Astrocyte of the cerebellum (primary cell): ENCODE measurements around the gene NPHP4.

Experiments
- DNase-seq: peaks from one replicate; pipeline ENCODE4 v3.0.0-alpha.2; 2011; ENCODE audit warnings: low read depth
- H3K4me3 ChIP-seq: 2 replicates; pipeline ENCODE4 v1.5.1; 2011; ENCODE audit warnings: mild to moderate bottlenecking, low read depth, low read length, moderate library complexity
- in situ Hi-C: cut with HindIII; loops from 2 replicates; pipeline ENCODE4 v1.10.0; 2017; ENCODE audit warnings: low sequenced_read_pairs
- TF ChIP-seq, protein P1 (sequence below): IDR thresholded peaks from 2 replicates; pipeline ENCODE4 v1.5.1; 2012; ENCODE audit warnings: low read length, low read depth, moderate library complexity, mild to moderate bottlenecking; ENCODE audit errors: missing control alignments

Gene NPHP4

GRCh38 chr1:5844442-5844841, 147.8 kb downstream of the NPHP4 start:
- in situ Hi-C loops = no loop called here
- no peak for DNase-seq
- TF ChIP-seq, protein P1, sequence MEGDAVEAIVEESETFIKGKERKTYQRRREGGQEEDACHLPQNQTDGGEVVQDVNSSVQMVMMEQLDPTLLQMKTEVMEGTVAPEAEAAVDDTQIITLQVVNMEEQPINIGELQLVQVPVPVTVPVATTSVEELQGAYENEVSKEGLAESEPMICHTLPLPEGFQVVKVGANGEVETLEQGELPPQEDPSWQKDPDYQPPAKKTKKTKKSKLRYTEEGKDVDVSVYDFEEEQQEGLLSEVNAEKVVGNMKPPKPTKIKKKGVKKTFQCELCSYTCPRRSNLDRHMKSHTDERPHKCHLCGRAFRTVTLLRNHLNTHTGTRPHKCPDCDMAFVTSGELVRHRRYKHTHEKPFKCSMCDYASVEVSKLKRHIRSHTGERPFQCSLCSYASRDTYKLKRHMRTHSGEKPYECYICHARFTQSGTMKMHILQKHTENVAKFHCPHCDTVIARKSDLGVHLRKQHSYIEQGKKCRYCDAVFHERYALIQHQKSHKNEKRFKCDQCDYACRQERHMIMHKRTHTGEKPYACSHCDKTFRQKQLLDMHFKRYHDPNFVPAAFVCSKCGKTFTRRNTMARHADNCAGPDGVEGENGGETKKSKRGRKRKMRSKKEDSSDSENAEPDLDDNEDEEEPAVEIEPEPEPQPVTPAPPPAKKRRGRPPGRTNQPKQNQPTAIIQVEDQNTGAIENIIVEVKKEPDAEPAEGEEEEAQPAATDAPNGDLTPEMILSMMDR = no peak
- no peak overlapping the region for H3K4me3 ChIP-seq

- no peak overlapping the region for H3K4me3 ChIP-seq
- TF ChIP-seq, protein P1 = no peak
- in situ Hi-C loops = no loop called here
- DNase-seq = no peak
Observed at GRCh38 chr1:5843521-5844096, 148.6 kb downstream of the NPHP4 start.

- TF ChIP-seq, protein P1 = no peak
- no peak overlapping the region for H3K4me3 ChIP-seq
- in situ Hi-C loops = no loop called here
- no peak for DNase-seq
Observed at GRCh38 chr1:5842679-5843078, 149.5 kb downstream of the NPHP4 start.

DNA sequence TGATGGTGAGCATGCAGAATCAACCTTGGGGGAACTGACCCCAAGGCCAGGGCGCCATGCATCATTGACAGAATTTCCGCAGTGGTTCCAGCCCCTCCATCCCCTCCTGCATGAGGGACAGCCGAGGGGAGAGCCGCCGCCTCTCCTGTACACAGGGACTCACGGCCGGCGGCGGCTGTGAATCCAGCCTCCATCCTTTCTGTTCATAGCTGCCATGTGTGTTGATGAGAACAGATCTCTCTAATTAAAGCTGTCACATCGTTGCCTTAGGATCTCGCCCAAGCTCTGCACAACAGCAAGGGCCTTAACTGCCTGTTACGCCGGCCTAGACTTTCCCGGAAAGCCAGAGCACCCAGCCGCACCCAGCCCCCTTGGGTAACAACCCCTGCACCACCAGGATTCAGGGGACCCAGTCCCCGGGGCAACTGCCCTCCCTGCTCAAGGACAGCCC, 151.6 kb downstream of the NPHP4 start:
- in situ Hi-C loops = no loop called here
- TF ChIP-seq, protein P1 = no peak
- DNase-seq = no peak
- no peak overlapping the region for H3K4me3 ChIP-seq

DNA sequence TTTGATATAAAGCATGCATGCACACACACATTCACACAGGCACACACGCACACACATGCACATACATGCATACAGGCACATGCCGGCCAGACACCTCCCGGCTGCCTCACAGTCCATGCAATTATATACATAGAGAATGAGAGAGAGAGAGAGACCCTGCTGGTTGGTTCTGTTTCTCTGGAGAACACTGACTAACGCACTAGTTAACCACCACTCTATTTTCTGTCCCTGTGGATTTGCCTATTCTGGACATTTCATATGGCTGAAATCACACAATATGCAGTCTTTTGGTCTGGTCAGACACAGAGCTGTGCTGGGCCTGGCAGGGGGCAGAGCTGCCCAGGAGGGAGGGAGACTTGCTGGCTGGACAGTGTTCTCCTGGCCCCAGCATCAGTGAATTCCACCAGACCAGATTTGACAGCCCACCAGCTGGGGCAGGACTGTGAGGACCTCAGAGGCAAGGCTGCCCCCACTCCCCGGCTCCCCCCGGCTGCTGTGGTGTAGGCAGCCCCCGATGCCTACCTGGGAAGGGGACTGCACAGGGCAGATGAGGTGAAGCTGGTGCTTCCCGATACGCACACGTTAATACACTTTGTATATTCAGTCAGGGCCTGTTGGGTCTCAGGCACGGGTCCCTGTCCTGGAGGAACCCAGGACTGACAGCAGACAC, 152.2 kb downstream of the NPHP4 start:
- no peak overlapping the region for H3K4me3 ChIP-seq

DNA sequence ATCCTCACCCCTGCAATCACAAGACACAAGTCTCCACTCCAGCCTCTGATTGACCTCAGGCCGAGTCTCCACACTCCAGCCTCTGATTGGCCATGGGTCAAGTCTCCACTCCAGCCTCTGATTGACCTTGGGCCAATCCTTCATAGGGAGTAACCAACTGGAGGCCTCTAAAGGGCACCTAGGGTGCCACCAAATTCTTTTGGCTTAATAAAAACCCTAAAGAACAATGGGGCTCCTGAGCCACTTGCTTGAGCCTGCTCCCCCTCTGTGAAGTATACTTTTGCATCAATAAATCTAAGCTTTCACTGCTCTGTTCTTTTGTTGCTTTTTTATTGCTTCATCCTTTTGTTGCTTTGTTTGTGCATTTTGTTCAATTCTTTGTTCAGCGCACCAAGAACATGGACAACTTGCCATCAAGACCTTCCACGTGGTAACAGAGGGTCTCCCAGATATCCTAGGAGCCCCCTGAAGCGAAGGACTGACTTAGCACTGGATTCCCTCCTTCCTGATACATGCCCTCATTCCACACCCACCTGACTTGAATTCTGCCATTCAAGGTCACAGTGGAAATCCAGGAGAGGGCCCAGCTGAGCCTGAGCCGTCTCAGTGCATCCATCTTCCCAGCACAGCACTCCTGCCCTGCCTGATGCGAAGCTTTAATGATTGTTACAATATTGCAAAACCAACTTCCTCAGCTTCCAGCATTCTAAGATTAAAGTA, 152.9 kb downstream of the NPHP4 start:
- H3K4me3 ChIP-seq = no peak overlapping the region
- DNase-seq = no peak
- in situ Hi-C loops = no loop called here

More for the DNA sequence above, 152.2 kb downstream of the NPHP4 start:
- TF ChIP-seq, protein P1 = no peak
- no peak for DNase-seq
- in situ Hi-C loops = no loop called here

More for the DNA sequence above, 152.9 kb downstream of the NPHP4 start:
- TF ChIP-seq, protein P1 = no peak
